K562 (cell line): ENCODE measurements around the gene ZBTB32. TPM values are rescaled to one million over a fixed set of nuclear protein-coding genes. Genes with fewer than 3 reads are reported as not detected.

Source experiments
- MAFG ChIP-seq: fragments of 450-650 bp; conservative IDR thresholded peaks from 2 replicates; pipeline ENCODE4 v1.6.1; 2016; ENCODE audit warnings: missing genetic modification characterization, missing compliant biosample characterization
- NFE2 ChIP-seq: IDR thresholded peaks from 2 replicates; pipeline ENCODE4 v1.6.1; 2014; ENCODE audit warnings: antibody characterized with exemption, low read depth
- NR1H2 ChIP-seq: sonication (generic); formaldehyde crosslinking; IDR thresholded peaks from 2 replicates; pipeline ENCODE4 v1.4.0; 2020; ENCODE audit warnings: mild to moderate bottlenecking, missing genetic modification reagents
- NR2C1 ChIP-seq, 2 experiments: fragments of 450-650 bp; IDR thresholded peaks; 2 replicates each; pipeline ENCODE4 v1.6.1; 2017; ENCODE audit warnings: mild to moderate bottlenecking in 2 of 2, antibody characterized with exemption in 1 of 2, inconsistent platforms in 1 of 2, missing compliant biosample characterization in 1 of 2, missing genetic modification characterization in 1 of 2
- RCOR1 ChIP-seq, 2 experiments: IDR thresholded peaks; 2 replicates each; pipeline ENCODE4 v1.6.1; 2012; ENCODE audit warnings: low read depth in 2 of 2, low read length in 2 of 2, borderline replicate concordance in 1 of 2, improper control_type of control experiment in 1 of 2
- STAG1 ChIP-seq: sonication (generic); formaldehyde crosslinking; IDR thresholded peaks from 2 replicates; pipeline ENCODE4 v1.5.0; 2020; ENCODE audit warnings: missing genetic modification reagents, borderline replicate concordance
- ZNF347 ChIP-seq: fragments of 450-650 bp; formaldehyde crosslinking; IDR thresholded peaks from 2 replicates; pipeline ENCODE4 v1.4.0; 2020; ENCODE audit warnings: low read depth, mild to moderate bottlenecking, moderate library complexity
- polyA plus RNA-seq, 8 experiments: library from polyadenylated mRNA; depleted of rRNA in 4 of 8; stranded (reverse) in 5 of 8; unstranded in 3 of 8; fragments of >200 nt; fragmentation: Nextera tagmentation in 2 of 8; fragmentation: Illumina TruSeq in 1 of 8; extraction: Ambion mirVana in 2 of 8; extraction: Trizol in 1 of 8; gene quantifications; 2 replicates each; pipeline versions ENCODE4 v1.2.1 to v1.2.3, GENCODE V29; 2011 to 2014; ENCODE audit warnings: inconsistent platforms in 1 of 8, missing spikeins in 1 of 8
- total RNA-seq, 7 experiments: library from RNA; depleted of rRNA in 6 of 7; stranded (reverse); fragments of >200 nt in 6 of 7; fragmentation: Illumina TruSeq in 2 of 7; extraction: Trizol in 2 of 7; gene quantifications; 2 replicates each; pipeline versions ENCODE4 v1.2.1 to v1.2.3, GENCODE V29; 2011 to 2021; ENCODE audit warnings: low replicate concordance in 1 of 7
- TF ChIP-seq, protein P1 (sequence below): fragments of 450-650 bp; IDR thresholded peaks from 2 replicates; pipeline ENCODE4 v1.6.1; 2016
- TF ChIP-seq, protein P2 (sequence below): fragments of 450-650 bp; IDR thresholded peaks from 2 replicates; pipeline ENCODE4 v1.6.1; 2016; ENCODE audit warnings: low read depth

Gene ZBTB32
- total and polyA plus RNA-seq, 9 of the 15 experiments (the other 6 are each of a cell fraction or from before 2014, with no cell fraction given) = 0.20 TPM; not detected in 8

DNA sequence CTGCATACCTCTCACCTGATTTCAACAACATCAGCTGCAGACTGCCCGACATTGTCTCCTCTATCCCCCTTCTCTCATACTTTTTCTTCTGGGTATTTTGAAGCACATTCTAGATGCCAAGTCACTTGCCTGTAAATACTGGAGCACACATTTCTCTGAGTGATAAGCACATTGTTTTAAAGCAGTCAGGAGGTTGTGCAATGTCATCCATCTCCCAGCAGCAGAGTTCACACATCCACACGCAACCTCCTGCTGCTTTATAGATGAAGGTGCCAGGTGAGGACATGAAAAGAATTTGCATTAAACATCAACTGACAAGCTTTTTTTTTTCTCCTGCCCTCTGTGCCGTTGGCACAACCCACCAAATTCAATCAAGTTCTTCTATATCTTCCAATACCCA, 32.5 kb upstream of the ZBTB32 start (continued):
- TF ChIP-seq, protein P1, sequence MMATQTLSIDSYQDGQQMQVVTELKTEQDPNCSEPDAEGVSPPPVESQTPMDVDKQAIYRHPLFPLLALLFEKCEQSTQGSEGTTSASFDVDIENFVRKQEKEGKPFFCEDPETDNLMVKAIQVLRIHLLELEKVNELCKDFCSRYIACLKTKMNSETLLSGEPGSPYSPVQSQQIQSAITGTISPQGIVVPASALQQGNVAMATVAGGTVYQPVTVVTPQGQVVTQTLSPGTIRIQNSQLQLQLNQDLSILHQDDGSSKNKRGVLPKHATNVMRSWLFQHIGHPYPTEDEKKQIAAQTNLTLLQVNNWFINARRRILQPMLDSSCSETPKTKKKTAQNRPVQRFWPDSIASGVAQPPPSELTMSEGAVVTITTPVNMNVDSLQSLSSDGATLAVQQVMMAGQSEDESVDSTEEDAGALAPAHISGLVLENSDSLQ = peak; percentile 59
- no peak for TF ChIP-seq NR1H2 (CRISPR knock-in tag)
- TF ChIP-seq NR2C1 (IDR thresholded peaks at IDR 0.05) = no peak
- TF ChIP-seq NR2C1 (tag; IDR thresholded peaks at IDR 0.05) = no peak
- no peak for TF ChIP-seq ZNF347
- TF ChIP-seq STAG1 (CRISPR knock-in tag) = no peak
- TF ChIP-seq RCOR1 (IDR thresholded peaks at IDR 0.05; ENCODE audit: borderline replicate concordance in 1 of 2, low read depth in 2 of 2, low read length in 2 of 2) = peak; percentile 62 to 84; a peak in 3 of 4 replicates
- peak; percentile 90 for TF ChIP-seq NFE2
- peak; percentile 94 for TF ChIP-seq MAFG (tag)
- TF ChIP-seq, protein P2, sequence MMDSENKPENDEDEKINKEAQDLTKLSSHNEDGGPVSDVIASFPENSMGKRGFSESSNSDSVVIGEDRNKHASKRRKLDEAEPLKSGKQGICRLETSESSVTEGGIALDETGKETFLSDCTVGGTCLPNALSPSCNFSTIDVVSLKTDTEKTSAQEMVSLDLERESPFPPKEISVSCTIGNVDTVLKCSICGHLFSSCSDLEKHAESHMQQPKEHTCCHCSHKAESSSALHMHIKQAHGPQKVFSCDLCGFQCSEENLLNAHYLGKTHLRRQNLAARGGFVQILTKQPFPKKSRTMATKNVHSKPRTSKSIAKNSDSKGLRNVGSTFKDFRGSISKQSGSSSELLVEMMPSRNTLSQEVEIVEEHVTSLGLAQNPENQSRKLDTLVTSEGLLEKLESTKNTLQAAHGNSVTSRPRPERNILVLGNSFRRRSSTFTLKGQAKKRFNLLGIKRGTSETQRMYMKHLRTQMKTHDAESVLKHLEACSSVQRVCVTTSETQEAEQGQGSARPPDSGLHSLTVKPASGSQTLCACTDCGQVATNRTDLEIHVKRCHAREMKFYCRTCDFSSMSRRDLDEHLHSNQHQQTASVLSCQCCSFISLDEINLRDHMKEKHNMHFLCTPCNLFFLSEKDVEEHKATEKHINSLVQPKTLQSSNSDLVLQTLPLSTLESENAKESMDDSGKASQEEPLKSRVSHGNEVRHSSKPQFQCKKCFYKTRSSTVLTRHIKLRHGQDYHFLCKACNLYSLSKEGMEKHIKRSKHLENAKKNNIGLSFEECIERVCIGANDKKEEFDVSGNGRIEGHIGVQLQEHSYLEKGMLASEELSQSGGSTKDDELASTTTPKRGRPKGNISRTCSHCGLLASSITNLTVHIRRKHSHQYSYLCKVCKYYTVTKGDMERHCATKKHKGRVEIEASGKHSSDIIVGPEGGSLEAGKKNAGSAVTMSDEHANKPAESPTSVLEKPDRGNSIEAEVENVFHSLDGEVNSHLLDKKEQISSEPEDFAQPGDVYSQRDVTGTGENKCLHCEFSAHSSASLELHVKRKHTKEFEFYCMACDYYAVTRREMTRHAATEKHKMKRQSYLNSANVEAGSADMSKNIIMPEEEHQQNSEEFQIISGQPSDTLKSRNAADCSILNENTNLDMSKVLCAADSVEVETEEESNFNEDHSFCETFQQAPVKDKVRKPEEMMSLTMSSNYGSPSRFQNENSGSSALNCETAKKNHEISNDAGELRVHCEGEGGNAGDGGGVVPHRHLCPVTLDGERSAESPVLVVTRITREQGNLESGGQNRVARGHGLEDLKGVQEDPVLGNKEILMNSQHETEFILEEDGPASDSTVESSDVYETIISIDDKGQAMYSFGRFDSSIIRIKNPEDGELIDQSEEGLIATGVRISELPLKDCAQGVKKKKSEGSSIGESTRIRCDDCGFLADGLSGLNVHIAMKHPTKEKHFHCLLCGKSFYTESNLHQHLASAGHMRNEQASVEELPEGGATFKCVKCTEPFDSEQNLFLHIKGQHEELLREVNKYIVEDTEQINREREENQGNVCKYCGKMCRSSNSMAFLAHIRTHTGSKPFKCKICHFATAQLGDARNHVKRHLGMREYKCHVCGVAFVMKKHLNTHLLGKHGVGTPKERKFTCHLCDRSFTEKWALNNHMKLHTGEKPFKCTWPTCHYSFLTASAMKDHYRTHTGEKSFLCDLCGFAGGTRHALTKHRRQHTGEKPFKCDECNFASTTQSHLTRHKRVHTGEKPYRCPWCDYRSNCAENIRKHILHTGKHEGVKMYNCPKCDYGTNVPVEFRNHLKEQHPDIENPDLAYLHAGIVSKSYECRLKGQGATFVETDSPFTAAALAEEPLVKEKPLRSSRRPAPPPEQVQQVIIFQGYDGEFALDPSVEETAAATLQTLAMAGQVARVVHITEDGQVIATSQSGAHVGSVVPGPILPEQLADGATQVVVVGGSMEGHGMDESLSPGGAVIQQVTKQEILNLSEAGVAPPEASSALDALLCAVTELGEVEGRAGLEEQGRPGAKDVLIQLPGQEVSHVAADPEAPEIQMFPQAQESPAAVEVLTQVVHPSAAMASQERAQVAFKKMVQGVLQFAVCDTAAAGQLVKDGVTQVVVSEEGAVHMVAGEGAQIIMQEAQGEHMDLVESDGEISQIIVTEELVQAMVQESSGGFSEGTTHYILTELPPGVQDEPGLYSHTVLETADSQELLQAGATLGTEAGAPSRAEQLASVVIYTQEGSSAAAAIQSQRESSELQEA = no peak
- TF ChIP-seq, all 486 proteins: peak for 88
